GM19238 (cell line): Measurements from ENCODE around the gene ZNF8.
"Not testable (repeated sequence)": the region's sequence is repeated elsewhere in the genome, so short reads cannot be mapped to it uniquely, and the experiment has no call there.

Source experiments
- DNase-seq: peaks from one replicate; pipeline ENCODE4 v3.0.0; 2011; ENCODE audit warnings: low spot score; ENCODE audit not compliant: insufficient read length

Gene ZNF8

GRCh38 chr19:58294743-58295374 lies 16.1 kb downstream of the ZNF8 start:
- no peak for DNase-seq

GRCh38 chr19:58296104-58296503 lies 17.3 kb downstream of the ZNF8 start:
- no peak for DNase-seq

GRCh38 chr19:58300620-58301019 lies 21.9 kb downstream of the ZNF8 start:
- no peak for DNase-seq

- DNase-seq, result no peak
Measured at GRCh38 chr19:58304255-58304654, 25.5 kb downstream of the ZNF8 start.

GRCh38 chr19:58304748-58305064 lies 26.0 kb downstream of the ZNF8 start:
- DNase-seq, result no peak

GRCh38 chr19:58305065-58305931 lies 26.5 kb downstream of the ZNF8 start, which contains the start of gene ERVK3-1:
Gene ERVK3-1 (plus strand): TSS chr19:58305377. CDS start chr19:58312169, 6,792 bp downstream.
- peak; percentile 96 for DNase-seq

- no peak for DNase-seq
Measured at GRCh38 chr19:58305932-58306323, 27.2 kb downstream of the ZNF8 start.

GRCh38 chr19:58307736-58308135 lies 29.0 kb downstream of the ZNF8 start:
- no peak for DNase-seq

GRCh38 chr19:58310685-58311084 lies 31.9 kb downstream of the ZNF8 start:
- DNase-seq, result not testable (repeated sequence)

GRCh38 chr19:58311345-58311865 lies 32.6 kb downstream of the ZNF8 start:
- DNase-seq, result no peak

GRCh38 chr19:58315580-58315979 lies 36.8 kb downstream of the ZNF8 start:
- DNase-seq, result no peak

GRCh38 chr19:58317476-58318072 lies 38.8 kb downstream of the ZNF8 start:
- no peak for DNase-seq

GRCh38 chr19:58318297-58318696 lies 39.5 kb downstream of the ZNF8 start:
- no peak for DNase-seq

- no peak for DNase-seq
Measured at GRCh38 chr19:58319241-58319640, 40.5 kb downstream of the ZNF8 start.

- DNase-seq, result no peak
Measured at GRCh38 chr19:58325311-58326022, 46.7 kb downstream of the ZNF8 start.

- no peak for DNase-seq
Measured at GRCh38 chr19:58326501-58326913, 47.8 kb downstream of the ZNF8 start.

GRCh38 chr19:58326914-58327726 lies 48.4 kb downstream of the ZNF8 start, which contains the start of gene ZSCAN22:
Gene ZSCAN22 (plus strand): TSS chr19:58326994. CDS start chr19:58334803, 7,809 bp downstream.
- DNase-seq, result peak; percentile 95

- DNase-seq, result no peak
Measured at GRCh38 chr19:58328999-58329398, 50.2 kb downstream of the ZNF8 start.

- no peak for DNase-seq
Measured at GRCh38 chr19:58330458-58330857, 51.7 kb downstream of the ZNF8 start.

- DNase-seq, result no peak
Measured at GRCh38 chr19:58332697-58333096, 53.9 kb downstream of the ZNF8 start.
